K562 (cell line): ENCODE measurements around the gene PRSS53. TPM values are rescaled to one million over a fixed set of nuclear protein-coding genes. Genes with fewer than 3 reads are reported as not detected.

Experiments used
- CBX1 ChIP-seq: sonication (generic); IDR thresholded peaks from 2 replicates; pipeline ENCODE4 v1.6.1; 2016; ENCODE audit warnings: antibody characterized with exemption, low read depth, mild to moderate bottlenecking
- ESRRA ChIP-seq: fragments of 450-650 bp; IDR thresholded peaks from 2 replicates; pipeline ENCODE4 v1.6.1; 2014; ENCODE audit warnings: low read depth, mild to moderate bottlenecking, moderate library complexity, borderline replicate concordance
- HMGN3 ChIP-seq: IDR thresholded peaks from 2 replicates; pipeline ENCODE4 v1.6.1; 2011; ENCODE audit warnings: borderline replicate concordance, low read depth, mild to moderate bottlenecking, mixed read lengths, low read length; ENCODE audit not compliant: insufficient read length; ENCODE audit errors: extremely low read depth
- MEIS2 ChIP-seq: fragments of 450-650 bp; IDR thresholded peaks from 2 replicates; pipeline ENCODE4 v1.6.1; 2014; ENCODE audit warnings: mild to moderate bottlenecking; ENCODE audit not compliant: partially characterized antibody
- NR1H2 ChIP-seq: sonication (generic); formaldehyde crosslinking; IDR thresholded peaks from 2 replicates; pipeline ENCODE4 v1.4.0; 2020; ENCODE audit warnings: mild to moderate bottlenecking, missing genetic modification reagents
- PCBP1 ChIP-seq: fragments of 200-400 bp; formaldehyde crosslinking; IDR thresholded peaks from 2 replicates; pipeline ENCODE4 v1.6.1; 2018; ENCODE audit warnings: mild to moderate bottlenecking, low read depth, low read length; ENCODE audit not compliant: poor library complexity, severe bottlenecking
- POLR2A ChIP-seq: fragments of 450-650 bp; conservative IDR thresholded peaks from 2 replicates; pipeline ENCODE4 v1.6.1; 2016
- POLR2B ChIP-seq: fragments of 450-650 bp; IDR thresholded peaks from 2 replicates; pipeline ENCODE4 v1.6.1; 2018; ENCODE audit warnings: low read depth; ENCODE audit not compliant: partially characterized antibody
- RBBP5 ChIP-seq: fragments of 200-600 bp; sonication (generic); IDR thresholded peaks from 2 replicates; pipeline ENCODE4 v1.6.1; 2012; ENCODE audit warnings: borderline replicate concordance, mild to moderate bottlenecking, low read length, control low read depth, inconsistent platforms; ENCODE audit not compliant: insufficient read depth, poor library complexity, severe bottlenecking
- RBM25 ChIP-seq: fragments of 200-400 bp; formaldehyde crosslinking; IDR thresholded peaks from 2 replicates; pipeline ENCODE4 v1.6.1; 2018; ENCODE audit warnings: low read length, low read depth, moderate library complexity; ENCODE audit not compliant: severe bottlenecking
- SIX5 ChIP-seq, 2 experiments: IDR thresholded peaks; 2 replicates each; pipeline ENCODE4 v1.6.1; 2011; ENCODE audit warnings: low read length in 2 of 2, borderline replicate concordance in 1 of 2, low read depth in 1 of 2, mild to moderate bottlenecking in 1 of 2, moderate library complexity in 1 of 2; ENCODE audit not compliant: insufficient read depth in 1 of 2
- ZNF217 ChIP-seq: sonication (generic); formaldehyde crosslinking; IDR thresholded peaks from 2 replicates; pipeline ENCODE4 v1.8.0; 2022; ENCODE audit warnings: mild to moderate bottlenecking, missing genetic modification reagents
- polyA plus RNA-seq, 8 experiments: library from polyadenylated mRNA; depleted of rRNA in 4 of 8; stranded (reverse) in 5 of 8; unstranded in 3 of 8; fragments of >200 nt; fragmentation: Nextera tagmentation in 2 of 8; fragmentation: Illumina TruSeq in 1 of 8; extraction: Ambion mirVana in 2 of 8; extraction: Trizol in 1 of 8; gene quantifications; 2 replicates each; pipeline versions ENCODE4 v1.2.1 to v1.2.3, GENCODE V29; 2011 to 2014; ENCODE audit warnings: inconsistent platforms in 1 of 8, missing spikeins in 1 of 8
- total RNA-seq, 7 experiments: library from RNA; depleted of rRNA in 6 of 7; stranded (reverse); fragments of >200 nt in 6 of 7; fragmentation: Illumina TruSeq in 2 of 7; extraction: Trizol in 2 of 7; gene quantifications; 2 replicates each; pipeline versions ENCODE4 v1.2.1 to v1.2.3, GENCODE V29; 2011 to 2021; ENCODE audit warnings: low replicate concordance in 1 of 7
- TF ChIP-seq, protein P1 (sequence below): fragments of 450-650 bp; IDR thresholded peaks from 2 replicates; pipeline ENCODE4 v1.6.1; 2016; ENCODE audit warnings: antibody characterized with exemption
- TF ChIP-seq, protein P2 (sequence below): fragments of 250-450 bp; sonication (Bioruptor Pico); IDR thresholded peaks from 2 replicates; pipeline ENCODE4 v1.4.0; 2020
- TF ChIP-seq, protein P3 (sequence below), 2 experiments: fragments of 450-650 bp; conservative IDR thresholded peaks; 2 replicates each; pipeline ENCODE4 v1.6.1; 2017; ENCODE audit warnings: mild to moderate bottlenecking in 2 of 2, moderate library complexity in 2 of 2
- TF ChIP-seq, protein P4 (sequence below): sonication (generic); formaldehyde crosslinking; IDR thresholded peaks from 2 replicates; pipeline ENCODE4 v1.8.0; 2022; ENCODE audit warnings: mild to moderate bottlenecking, missing genetic modification reagents

PRSS53 gene
- total and polyA plus RNA-seq, 9 of the 15 experiments (the other 6 are each of a cell fraction or from before 2014, with no cell fraction given), result 0.40 to 1.9 (median 0.78) TPM; not detected in 2

DNA sequence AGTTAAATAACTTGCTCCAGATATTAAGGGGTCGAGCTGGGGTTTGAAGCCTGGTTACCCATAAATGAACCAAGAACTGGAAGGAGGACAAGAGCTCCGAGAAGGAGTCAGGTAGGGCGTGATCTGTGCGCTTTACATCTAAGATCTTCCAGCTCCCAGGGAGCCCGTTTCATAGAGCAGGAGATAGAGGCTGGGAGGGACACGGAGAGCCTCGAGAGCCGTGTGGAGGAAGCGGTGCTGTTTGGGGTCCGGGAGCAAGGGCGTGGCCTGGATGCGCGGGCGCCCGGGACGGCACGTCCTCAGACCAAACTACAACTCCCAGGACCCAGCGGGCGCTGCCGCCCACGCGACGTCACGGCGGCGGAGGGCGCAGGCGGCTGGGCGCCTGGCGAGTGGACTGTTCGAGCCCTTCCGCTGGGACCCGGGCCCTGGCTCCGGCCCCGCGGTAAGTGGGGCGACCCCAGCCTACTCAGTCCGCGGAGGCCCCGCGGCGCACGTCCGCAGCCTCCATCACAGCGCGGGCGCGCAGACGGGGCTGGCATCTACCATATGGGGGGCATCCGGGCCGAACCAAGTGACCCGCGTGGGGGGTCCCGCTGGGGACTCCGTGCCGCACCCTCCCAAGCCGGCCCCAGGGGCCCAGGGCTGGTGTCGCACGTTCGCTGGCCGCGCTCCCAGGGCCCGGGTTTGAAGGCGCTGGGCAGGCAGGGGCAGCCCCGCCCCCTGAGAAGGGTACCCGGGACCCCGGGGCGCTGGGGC, 19.5 kb upstream of the PRSS53 start, which contains the start of gene BCKDK (continued):
- peak; percentile 81 to 85 for TF ChIP-seq SIX5 (IDR thresholded peaks at IDR 0.05; ENCODE audit: borderline replicate concordance in 1 of 2, insufficient read depth in 1 of 2, low read depth in 1 of 2, low read length in 2 of 2)
- peak; percentile 11 for TF ChIP-seq RBM25
- TF ChIP-seq MEIS2, result peak; percentile 41
- TF ChIP-seq, protein P1, sequence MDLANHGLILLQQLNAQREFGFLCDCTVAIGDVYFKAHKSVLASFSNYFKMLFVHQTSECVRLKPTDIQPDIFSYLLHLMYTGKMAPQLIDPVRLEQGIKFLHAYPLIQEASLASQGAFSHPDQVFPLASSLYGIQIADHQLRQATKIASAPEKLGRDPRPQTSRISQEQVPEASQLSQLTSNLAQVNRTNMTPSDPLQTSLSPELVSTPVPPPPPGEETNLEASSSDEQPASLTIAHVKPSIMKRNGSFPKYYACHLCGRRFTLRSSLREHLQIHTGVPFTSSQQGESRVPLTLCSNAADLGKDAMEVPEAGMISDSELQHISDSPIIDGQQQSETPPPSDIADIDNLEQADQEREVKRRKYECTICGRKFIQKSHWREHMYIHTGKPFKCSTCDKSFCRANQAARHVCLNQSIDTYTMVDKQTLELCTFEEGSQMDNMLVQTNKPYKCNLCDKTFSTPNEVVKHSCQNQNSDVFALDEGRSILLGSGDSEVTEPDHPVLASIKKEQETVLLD, result 0 out of 2 replicates have a peak, but pooled peaks have one; percentile 42
- peak; percentile 20 for TF ChIP-seq POLR2B
- TF ChIP-seq, protein P2, sequence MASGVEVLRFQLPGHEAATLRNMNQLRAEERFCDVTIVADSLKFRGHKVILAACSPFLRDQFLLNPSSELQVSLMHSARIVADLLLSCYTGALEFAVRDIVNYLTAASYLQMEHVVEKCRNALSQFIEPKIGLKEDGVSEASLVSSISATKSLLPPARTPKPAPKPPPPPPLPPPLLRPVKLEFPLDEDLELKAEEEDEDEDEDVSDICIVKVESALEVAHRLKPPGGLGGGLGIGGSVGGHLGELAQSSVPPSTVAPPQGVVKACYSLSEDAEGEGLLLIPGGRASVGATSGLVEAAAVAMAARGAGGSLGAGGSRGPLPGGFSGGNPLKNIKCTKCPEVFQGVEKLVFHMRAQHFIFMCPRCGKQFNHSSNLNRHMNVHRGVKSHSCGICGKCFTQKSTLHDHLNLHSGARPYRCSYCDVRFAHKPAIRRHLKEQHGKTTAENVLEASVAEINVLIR (CRISPR knock-in tag), result peak; percentile 87
- peak; percentile 77 for TF ChIP-seq HMGN3
- TF ChIP-seq ZNF217, result no peak
- peak; percentile 63 for TF ChIP-seq POLR2A
- peak; percentile 26 for TF ChIP-seq RBBP5
- TF ChIP-seq, protein P3, sequence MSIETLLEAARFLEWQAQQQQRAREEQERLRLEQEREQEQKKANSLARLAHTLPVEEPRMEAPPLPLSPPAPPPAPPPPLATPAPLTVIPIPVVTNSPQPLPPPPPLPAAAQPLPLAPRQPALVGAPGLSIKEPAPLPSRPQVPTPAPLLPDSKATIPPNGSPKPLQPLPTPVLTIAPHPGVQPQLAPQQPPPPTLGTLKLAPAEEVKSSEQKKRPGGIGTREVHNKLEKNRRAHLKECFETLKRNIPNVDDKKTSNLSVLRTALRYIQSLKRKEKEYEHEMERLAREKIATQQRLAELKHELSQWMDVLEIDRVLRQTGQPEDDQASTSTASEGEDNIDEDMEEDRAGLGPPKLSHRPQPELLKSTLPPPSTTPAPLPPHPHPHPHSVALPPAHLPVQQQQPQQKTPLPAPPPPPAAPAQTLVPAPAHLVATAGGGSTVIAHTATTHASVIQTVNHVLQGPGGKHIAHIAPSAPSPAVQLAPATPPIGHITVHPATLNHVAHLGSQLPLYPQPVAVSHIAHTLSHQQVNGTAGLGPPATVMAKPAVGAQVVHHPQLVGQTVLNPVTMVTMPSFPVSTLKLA (conservative IDR thresholded peaks at IDR 0.05), result peak in 1 of 2 experiments; percentile 70; a peak in 2 of 4 replicates
- no peak for TF ChIP-seq PCBP1
- 0 out of 2 replicates have a peak, but pooled peaks have one; percentile 25 for TF ChIP-seq CBX1
- TF ChIP-seq ESRRA, result peak; percentile 23; the same call in 1 of the 2 replicates
- TF ChIP-seq, protein P4, sequence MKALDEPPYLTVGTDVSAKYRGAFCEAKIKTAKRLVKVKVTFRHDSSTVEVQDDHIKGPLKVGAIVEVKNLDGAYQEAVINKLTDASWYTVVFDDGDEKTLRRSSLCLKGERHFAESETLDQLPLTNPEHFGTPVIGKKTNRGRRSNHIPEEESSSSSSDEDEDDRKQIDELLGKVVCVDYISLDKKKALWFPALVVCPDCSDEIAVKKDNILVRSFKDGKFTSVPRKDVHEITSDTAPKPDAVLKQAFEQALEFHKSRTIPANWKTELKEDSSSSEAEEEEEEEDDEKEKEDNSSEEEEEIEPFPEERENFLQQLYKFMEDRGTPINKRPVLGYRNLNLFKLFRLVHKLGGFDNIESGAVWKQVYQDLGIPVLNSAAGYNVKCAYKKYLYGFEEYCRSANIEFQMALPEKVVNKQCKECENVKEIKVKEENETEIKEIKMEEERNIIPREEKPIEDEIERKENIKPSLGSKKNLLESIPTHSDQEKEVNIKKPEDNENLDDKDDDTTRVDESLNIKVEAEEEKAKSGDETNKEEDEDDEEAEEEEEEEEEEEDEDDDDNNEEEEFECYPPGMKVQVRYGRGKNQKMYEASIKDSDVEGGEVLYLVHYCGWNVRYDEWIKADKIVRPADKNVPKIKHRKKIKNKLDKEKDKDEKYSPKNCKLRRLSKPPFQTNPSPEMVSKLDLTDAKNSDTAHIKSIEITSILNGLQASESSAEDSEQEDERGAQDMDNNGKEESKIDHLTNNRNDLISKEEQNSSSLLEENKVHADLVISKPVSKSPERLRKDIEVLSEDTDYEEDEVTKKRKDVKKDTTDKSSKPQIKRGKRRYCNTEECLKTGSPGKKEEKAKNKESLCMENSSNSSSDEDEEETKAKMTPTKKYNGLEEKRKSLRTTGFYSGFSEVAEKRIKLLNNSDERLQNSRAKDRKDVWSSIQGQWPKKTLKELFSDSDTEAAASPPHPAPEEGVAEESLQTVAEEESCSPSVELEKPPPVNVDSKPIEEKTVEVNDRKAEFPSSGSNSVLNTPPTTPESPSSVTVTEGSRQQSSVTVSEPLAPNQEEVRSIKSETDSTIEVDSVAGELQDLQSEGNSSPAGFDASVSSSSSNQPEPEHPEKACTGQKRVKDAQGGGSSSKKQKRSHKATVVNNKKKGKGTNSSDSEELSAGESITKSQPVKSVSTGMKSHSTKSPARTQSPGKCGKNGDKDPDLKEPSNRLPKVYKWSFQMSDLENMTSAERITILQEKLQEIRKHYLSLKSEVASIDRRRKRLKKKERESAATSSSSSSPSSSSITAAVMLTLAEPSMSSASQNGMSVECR (CRISPR knock-in tag), result peak; percentile 78; the same call in 1 of the 2 replicates
- 0 out of 2 replicates have a peak, but pooled peaks have one; percentile 86 for TF ChIP-seq NR1H2 (CRISPR knock-in tag)
